NCI-H187 treated with DMSO at 0.1 percent for 48 hours (cell line): ENCODE data around the gene CMIP.

Experiments
- DNase-seq: peaks from one replicate; lab custom pipeline; 2025; lab: John Stamatoyannopoulos, UW

Gene CMIP

GRCh38 chr16:81535679-81536360, 91.2 kb downstream of the CMIP start:
- DNase-seq: no peak

- no peak for DNase-seq
Observed at GRCh38 chr16:81536648-81537047, 92.0 kb downstream of the CMIP start.

- no peak for DNase-seq
Observed at GRCh38 chr16:81537721-81538561, 93.3 kb downstream of the CMIP start.

- no peak for DNase-seq
Observed at GRCh38 chr16:81539009-81539758, 94.6 kb downstream of the CMIP start.

- no peak for DNase-seq
Observed at GRCh38 chr16:81539759-81540472, 95.3 kb downstream of the CMIP start.

- no peak for DNase-seq
Observed at GRCh38 chr16:81541314-81541713, 96.7 kb downstream of the CMIP start.

- no peak for DNase-seq
Observed at GRCh38 chr16:81542609-81543570, 98.3 kb downstream of the CMIP start.

- no peak for DNase-seq
Observed at GRCh38 chr16:81543571-81543970, 99.0 kb downstream of the CMIP start.

GRCh38 chr16:81544261-81544660, 99.7 kb downstream of the CMIP start:
- DNase-seq: no peak

GRCh38 chr16:81544700-81545271, 100.2 kb downstream of the CMIP start:
- no peak for DNase-seq

- DNase-seq: no peak
Observed at GRCh38 chr16:81545470-81546250, 101.1 kb downstream of the CMIP start.

- DNase-seq: no peak
Observed at GRCh38 chr16:81546781-81547180, 102.2 kb downstream of the CMIP start.

GRCh38 chr16:81547194-81547938, 102.8 kb downstream of the CMIP start:
- no peak for DNase-seq

- DNase-seq: no peak
Observed at GRCh38 chr16:81547939-81548216, 103.3 kb downstream of the CMIP start.

GRCh38 chr16:81548551-81548875, 103.9 kb downstream of the CMIP start:
- no peak for DNase-seq

- DNase-seq: no peak
Observed at GRCh38 chr16:81548876-81549546, 104.4 kb downstream of the CMIP start.

GRCh38 chr16:81549547-81550431, 105.2 kb downstream of the CMIP start:
- DNase-seq: no peak

GRCh38 chr16:81550432-81550808, 105.8 kb downstream of the CMIP start:
- DNase-seq: no peak
